ENCODE results near the gene ITPKB. TPM values are rescaled to one million over a fixed set of nuclear protein-coding genes. Genes with fewer than 3 reads are reported as not detected.

The ITPKB gene
- total and polyA plus RNA-seq, 4 experiments from 2014 or later = 52.2 to 159 (median 104) TPM

GRCh38 chr1:226634166-226634588, 104.9 kb downstream of the ITPKB start:
- Histone ChIP-seq H3K36me3 (ENCODE audit: insufficient read depth, low read length) (peaks cover 57% of the 10 kb centered on the region), H3K4me1 (ENCODE audit: insufficient read depth, low read length) (peaks cover 53% of the 10 kb centered on the region), H3K27ac (ENCODE audit: low read depth, low read length) (peak overlapping the region; percentile 56), H3K4me3 (ENCODE audit: low read length in 2 of 2) (no peak overlapping the region), H3K9me3 (ENCODE audit: control insufficient read depth in 1 of 2, low read length in 2 of 2) (no peaks in the 10 kb centered on the region), H3K27me3 (ENCODE audit: insufficient read depth, low read length) (no peaks in the 10 kb centered on the region)
- peak; percentile 74 to 81 (median 78) for DNase-seq
- H3K4me3 Mint-ChIP-seq = peak overlapping the region in 7 of 8 donors; percentile 1 to 82 (median 53)
- peaks cover 28 to 70% (median 53%) of the 10 kb centered on the region in 4 donors for H3K4me1 Mint-ChIP-seq
- intact Hi-C loops (cut with micrococcal nuclease) = loop anchor here (1.0 to 2.0 kb wide), 4 partner anchors 21 to 194 kb away; no protein-coding TSS in a partner anchor
- no peaks in the 10 kb centered on the region for H3K9me3 Mint-ChIP-seq
- ChIA-PET POLR2A (ENCODE audit: partially characterized antibody) (interaction anchor here (1.0 to 4.3 kb wide), 13 partner anchors 10 to 194 kb away, joined by 3 to 18 read pairs (median 10); partner anchors contain the start of gene ITPKB), CTCF (ENCODE audit: partially characterized antibody) (interaction anchor here (0.7 to 9.0 kb wide), 35 partner anchors 7 to 334 kb away, joined by 3 to 131 read pairs (median 5); no protein-coding TSS in a partner anchor)
- H3K36me3 Mint-ChIP-seq = peaks cover 24 to 81% of the 10 kb centered on the region in 2 donors
- peak overlapping the region; percentile 72 to 94 (median 88) for H3K27ac Mint-ChIP-seq
- no peaks in the 10 kb centered on the region for H3K27me3 Mint-ChIP-seq

DNA sequence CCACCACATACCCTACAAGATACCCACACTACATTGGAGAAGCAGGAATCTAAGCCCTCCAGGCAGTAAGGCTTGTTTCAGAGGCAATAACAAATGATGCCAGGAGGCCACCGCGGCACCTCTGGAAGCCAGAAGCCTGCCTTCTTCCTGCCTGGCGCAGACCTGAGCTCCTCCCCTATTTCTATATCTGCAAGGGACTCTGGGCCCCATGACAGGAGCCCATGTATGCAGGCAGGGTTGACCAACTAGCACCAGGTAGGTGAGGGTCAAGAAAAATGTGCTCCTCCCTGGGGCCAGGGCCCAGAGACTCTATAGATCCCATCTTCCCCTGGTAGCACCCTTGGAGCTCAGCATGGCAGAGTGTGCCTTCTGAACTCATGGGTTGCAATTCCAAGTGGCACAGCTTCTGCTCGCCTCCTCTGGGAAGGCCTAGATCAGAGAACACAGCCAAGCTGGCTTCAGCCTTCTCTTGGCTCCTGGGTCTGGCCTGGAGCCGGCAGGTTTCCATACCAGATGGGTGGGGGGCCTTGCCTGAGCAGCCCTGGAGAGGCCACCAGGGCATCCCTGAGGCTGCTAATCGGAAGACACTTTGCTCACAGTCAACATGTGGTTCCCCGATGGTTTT, 105.4 kb downstream of the ITPKB start:
- Mint-ChIP-seq H3K4me3 (peak overlapping the region in 2 of 8 donors; percentile 22 to 82), H3K36me3 (peaks cover 24 to 76% of the 10 kb centered on the region in 2 donors), H3K4me1 (peaks cover 28 to 72% (median 54%) of the 10 kb centered on the region in 4 donors), H3K27me3 (no peaks in the 10 kb centered on the region), H3K9me3 (no peaks in the 10 kb centered on the region), H3K27ac (peak overlapping the region; percentile 27 to 94 (median 88))
- POLR2A ChIA-PET (ENCODE audit: partially characterized antibody) = interaction anchor here (0.6 to 4.3 kb wide), 11 partner anchors 10 to 194 kb away, joined by 3 to 18 read pairs (median 8); no protein-coding TSS in a partner anchor
- Histone ChIP-seq H3K9me3 (ENCODE audit: control insufficient read depth in 1 of 2, low read length in 2 of 2) (no peaks in the 10 kb centered on the region), H3K4me3 (ENCODE audit: low read length in 2 of 2) (no peak overlapping the region), H3K36me3 (ENCODE audit: insufficient read depth, low read length) (peaks cover 55% of the 10 kb centered on the region), H3K4me1 (ENCODE audit: insufficient read depth, low read length) (peaks cover 53% of the 10 kb centered on the region), H3K27me3 (ENCODE audit: insufficient read depth, low read length) (no peaks in the 10 kb centered on the region), H3K27ac (ENCODE audit: low read depth, low read length) (peak overlapping the region; percentile 56)
- intact Hi-C loops (cut with micrococcal nuclease) = loop anchor here (1.0 to 2.0 kb wide), 4 partner anchors 21 to 195 kb away; no protein-coding TSS in a partner anchor
- peak in 1 of 5 donors; percentile 13 for DNase-seq
- CTCF ChIA-PET (ENCODE audit: partially characterized antibody) = interaction anchor here (0.6 to 9.0 kb wide), 27 partner anchors 9 to 335 kb away, joined by 3 to 131 read pairs (median 5); no protein-coding TSS in a partner anchor

DNA sequence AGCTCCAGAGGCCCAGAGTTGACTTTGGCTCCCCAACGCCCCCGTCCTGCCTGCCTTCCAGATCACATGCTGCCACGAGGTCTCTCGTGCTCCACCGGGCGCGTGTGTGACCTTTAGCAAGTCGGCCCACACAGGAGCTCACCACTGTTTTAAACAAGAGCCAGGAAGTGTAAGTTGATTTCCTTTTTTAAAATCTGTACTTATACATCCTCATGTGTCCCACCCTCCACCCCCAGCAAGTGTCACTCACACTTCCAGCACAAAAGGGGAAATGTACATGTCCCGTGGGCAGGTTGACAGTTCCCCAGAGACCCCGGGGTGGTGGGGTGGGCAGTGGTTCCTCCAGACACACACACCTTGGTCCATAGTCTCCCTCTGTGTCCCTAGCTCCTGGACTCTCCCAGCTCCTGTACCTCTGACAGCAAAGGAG, 106.1 kb downstream of the ITPKB start:
- Histone ChIP-seq H3K4me3 (ENCODE audit: low read length in 2 of 2) (no peak overlapping the region), H3K36me3 (ENCODE audit: insufficient read depth, low read length) (peaks cover 51% of the 10 kb centered on the region), H3K9me3 (ENCODE audit: control insufficient read depth in 1 of 2, low read length in 2 of 2) (no peaks in the 10 kb centered on the region), H3K27me3 (ENCODE audit: insufficient read depth, low read length) (no peaks in the 10 kb centered on the region), H3K4me1 (ENCODE audit: insufficient read depth, low read length) (peaks cover 49% of the 10 kb centered on the region), H3K27ac (ENCODE audit: low read depth, low read length) (peak overlapping the region; percentile 56)
- H3K9me3 Mint-ChIP-seq = no peaks in the 10 kb centered on the region
- intact Hi-C loops (cut with micrococcal nuclease) = no loop called here
- DNase-seq = peak in 1 of 5 donors; percentile 38
- H3K4me3 Mint-ChIP-seq = peak overlapping the region in 1 of 8 donors; percentile 30
- H3K27ac Mint-ChIP-seq = peak overlapping the region; percentile 27 to 91 (median 84)
- H3K4me1 Mint-ChIP-seq = peaks cover 29 to 75% (median 51%) of the 10 kb centered on the region in 4 donors
- CTCF ChIA-PET (ENCODE audit: partially characterized antibody) = interaction anchor here (0.7 to 9.0 kb wide), 15 partner anchors 10 to 250 kb away, joined by 3 to 131 read pairs (median 6); no protein-coding TSS in a partner anchor
- POLR2A ChIA-PET (ENCODE audit: partially characterized antibody) = interaction anchor here (0.6 to 4.3 kb wide), 7 partner anchors 11 to 195 kb away, joined by 3 to 18 read pairs (median 10); no protein-coding TSS in a partner anchor
- peaks cover 24 to 69% of the 10 kb centered on the region in 2 donors for H3K36me3 Mint-ChIP-seq
- no peaks in the 10 kb centered on the region for H3K27me3 Mint-ChIP-seq

GRCh38 chr1:226632169-226632879, 106.8 kb downstream of the ITPKB start:
- H3K36me3 ChIP-seq (ENCODE audit: insufficient read depth, low read length) = peaks cover 47% of the 10 kb centered on the region
- peaks cover 32 to 74% (median 52%) of the 10 kb centered on the region in 4 donors for H3K4me1 Mint-ChIP-seq
- H3K9me3 ChIP-seq (ENCODE audit: control insufficient read depth in 1 of 2, low read length in 2 of 2) = no peaks in the 10 kb centered on the region
- H3K27ac ChIP-seq (ENCODE audit: low read depth, low read length) = peak overlapping the region; percentile 56
- intact Hi-C loops (cut with micrococcal nuclease) = no loop called here
- DNase-seq = peak in 1 of 5 donors; percentile 16
- H3K27ac Mint-ChIP-seq = peak overlapping the region; percentile 43 to 91 (median 84)
- H3K4me3 Mint-ChIP-seq = peak overlapping the region in 1 of 8 donors; percentile 30
- peaks cover 48% of the 10 kb centered on the region for H3K4me1 ChIP-seq (ENCODE audit: insufficient read depth, low read length)
- no peaks in the 10 kb centered on the region for H3K27me3 ChIP-seq (ENCODE audit: insufficient read depth, low read length)
- H3K9me3 Mint-ChIP-seq = peaks cover 0 to 2% (median 0%) of the 10 kb centered on the region in 8 donors
- H3K4me3 ChIP-seq (ENCODE audit: low read length in 2 of 2) = no peak overlapping the region
- H3K27me3 Mint-ChIP-seq = no peaks in the 10 kb centered on the region
- H3K36me3 Mint-ChIP-seq = peaks cover 24 to 63% of the 10 kb centered on the region in 2 donors
- ChIA-PET POLR2A (ENCODE audit: partially characterized antibody) (interaction anchor here (0.9 to 4.3 kb wide), 4 partner anchors 12 to 196 kb away, joined by 4 to 18 read pairs (median 8); no protein-coding TSS in a partner anchor), CTCF (ENCODE audit: partially characterized antibody) (interaction anchor here (1.0 to 9.0 kb wide), 10 partner anchors 11 to 250 kb away, joined by 3 to 131 read pairs (median 8); no protein-coding TSS in a partner anchor)

DNA sequence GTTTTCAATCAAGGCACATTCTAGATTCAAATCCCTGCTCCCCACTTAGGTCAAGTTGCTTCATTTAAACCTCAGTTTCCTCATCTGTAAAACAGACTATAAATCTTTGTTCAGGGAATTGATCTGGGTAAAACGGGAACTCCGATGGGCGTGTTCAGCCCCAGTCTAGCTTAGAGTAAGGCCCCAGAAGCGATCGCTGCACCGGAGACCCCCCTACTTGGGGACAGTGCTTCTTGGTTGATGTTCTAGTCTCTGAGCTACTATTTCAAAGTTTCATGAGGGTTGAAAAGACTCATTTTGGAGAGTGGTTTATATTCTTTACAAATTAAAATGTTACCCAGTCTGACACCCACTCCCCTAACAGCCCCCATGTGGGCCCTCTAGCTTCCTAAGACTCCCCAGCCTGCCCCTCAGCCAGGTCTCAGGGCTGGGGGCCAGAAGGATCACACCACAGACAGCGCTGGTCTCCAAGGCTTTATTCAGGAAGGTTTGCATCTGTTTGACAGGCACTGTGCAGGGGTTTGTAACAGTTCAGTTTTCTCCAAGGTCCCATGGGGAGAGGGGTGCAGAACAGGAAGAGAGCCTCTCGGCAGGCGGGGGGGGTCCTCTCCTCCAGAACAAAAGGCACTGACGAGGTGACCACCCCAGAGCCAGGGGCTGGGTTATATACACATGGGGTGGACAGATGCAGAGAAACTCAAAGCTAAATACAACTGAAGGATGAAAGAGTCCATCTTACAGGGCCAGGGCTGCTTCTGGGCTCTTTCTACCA, 107.7 kb downstream of the ITPKB start:
- ChIA-PET POLR2A (ENCODE audit: partially characterized antibody) (interaction anchor here (1.0 kb wide), 1 partner anchor 197 kb away, joined by 5 read pairs; no protein-coding TSS in a partner anchor), CTCF (ENCODE audit: partially characterized antibody) (interaction anchor here (1.0 to 9.0 kb wide), 6 partner anchors 37 to 247 kb away, joined by 3 to 131 read pairs (median 4); no protein-coding TSS in a partner anchor)
- peak in 1 of 5 donors; percentile 12 for DNase-seq
- Histone ChIP-seq H3K4me1 (ENCODE audit: insufficient read depth, low read length) (peaks cover 44% of the 10 kb centered on the region), H3K9me3 (ENCODE audit: control insufficient read depth in 1 of 2, low read length in 2 of 2) (no peaks in the 10 kb centered on the region), H3K4me3 (ENCODE audit: low read length in 2 of 2) (no peak overlapping the region), H3K27me3 (ENCODE audit: insufficient read depth, low read length) (no peaks in the 10 kb centered on the region), H3K27ac (ENCODE audit: low read depth, low read length) (no peak overlapping the region), H3K36me3 (ENCODE audit: insufficient read depth, low read length) (peaks cover 38% of the 10 kb centered on the region)
- Mint-ChIP-seq H3K36me3 (peaks cover 20 to 58% of the 10 kb centered on the region in 2 donors), H3K9me3 (peaks cover 0 to 2% (median 0%) of the 10 kb centered on the region in 8 donors), H3K27me3 (no peaks in the 10 kb centered on the region), H3K4me3 (no peak overlapping the region), H3K4me1 (peaks cover 32 to 71% (median 51%) of the 10 kb centered on the region in 4 donors), H3K27ac (peak overlapping the region in 4 of 7 donors; percentile 10 to 68 (median 16))
- intact Hi-C loops (cut with micrococcal nuclease) = no loop called here

DNA sequence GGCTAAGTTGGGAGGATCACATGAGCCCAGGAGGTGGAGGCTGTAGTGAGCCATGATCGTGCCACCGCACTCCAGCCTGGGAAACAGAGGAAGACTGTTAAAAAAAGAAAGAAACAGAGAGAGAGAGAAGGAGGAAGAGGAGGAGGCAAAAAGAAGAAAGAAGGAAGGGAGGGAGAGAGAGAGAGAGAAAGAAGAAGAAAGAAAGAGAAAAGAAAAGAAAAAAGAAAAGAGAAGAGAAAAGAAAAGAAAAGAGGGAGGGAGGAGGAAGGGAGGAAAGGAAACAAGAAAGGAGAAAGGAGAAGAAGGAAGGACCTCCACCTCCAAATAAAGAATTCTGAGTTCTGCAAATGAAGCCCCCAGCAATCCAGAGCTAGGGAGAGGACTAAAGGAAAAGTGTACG, 108.5 kb downstream of the ITPKB start:
- peaks cover 32% of the 10 kb centered on the region for H3K36me3 ChIP-seq (ENCODE audit: insufficient read depth, low read length)
- no peak overlapping the region for H3K4me3 Mint-ChIP-seq
- ChIA-PET POLR2A (ENCODE audit: partially characterized antibody) (interaction anchor here (0.7 kb wide), 1 partner anchor 423 kb away, joined by 3 read pairs; no protein-coding TSS in a partner anchor), CTCF (ENCODE audit: partially characterized antibody) (interaction anchor here (1.2 to 9.0 kb wide), 5 partner anchors 57 to 248 kb away, joined by 3 to 131 read pairs (median 4); no protein-coding TSS in a partner anchor)
- H3K27ac ChIP-seq (ENCODE audit: low read depth, low read length) = no peak overlapping the region
- peaks cover 0 to 3% (median 0%) of the 10 kb centered on the region in 8 donors for H3K9me3 Mint-ChIP-seq
- H3K4me1 Mint-ChIP-seq = peaks cover 31 to 69% (median 48%) of the 10 kb centered on the region in 4 donors
- H3K27me3 ChIP-seq (ENCODE audit: insufficient read depth, low read length) = no peaks in the 10 kb centered on the region
- H3K9me3 ChIP-seq (ENCODE audit: control insufficient read depth in 1 of 2, low read length in 2 of 2) = no peaks in the 10 kb centered on the region
- DNase-seq = no peak
- no peak overlapping the region for H3K4me3 ChIP-seq (ENCODE audit: low read length in 2 of 2)
- H3K4me1 ChIP-seq (ENCODE audit: insufficient read depth, low read length) = peaks cover 42% of the 10 kb centered on the region
- peak overlapping the region; percentile 42 to 89 (median 73) for H3K27ac Mint-ChIP-seq
- H3K27me3 Mint-ChIP-seq = peaks cover 0 to 2% of the 10 kb centered on the region in 2 donors
- intact Hi-C loops (cut with micrococcal nuclease) = no loop called here
- H3K36me3 Mint-ChIP-seq = peaks cover 20 to 53% of the 10 kb centered on the region in 2 donors
